Measurements from ENCODE around the gene SLC28A1. TPM values are rescaled to one million over a fixed set of nuclear protein-coding genes. Genes with fewer than 3 reads are reported as not detected.

SLC28A1 gene
- total and polyA plus RNA-seq, 2 of the 4 experiments (the other 2 are of a cell fraction) = not detected

DNA sequence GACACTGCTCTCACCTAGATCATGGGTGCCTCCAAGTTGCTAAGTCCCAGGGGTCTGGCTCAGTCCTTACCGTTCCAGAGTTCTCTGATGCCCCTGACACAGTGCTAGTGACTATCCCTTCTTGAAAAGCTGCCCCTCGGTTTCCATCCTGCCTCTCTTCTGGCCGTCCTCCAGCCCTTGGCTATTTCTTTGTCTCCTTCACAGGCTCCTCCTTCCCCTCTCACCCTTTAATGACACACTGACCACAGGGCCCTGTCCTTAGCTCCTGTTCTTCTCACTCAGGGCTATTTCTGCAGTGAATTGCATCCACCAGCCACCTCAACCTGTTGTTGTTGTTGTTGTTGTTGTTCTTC lies 31.1 kb downstream of the SLC28A1 start:
- CTCF ChIA-PET = no interaction called here
- no TSS peak for BruUV-seq (replicated peaks)

More for the DNA sequence above, 31.1 kb downstream of the SLC28A1 start:
- Histone ChIP-seq H3K36me3 (ENCODE audit: control insufficient read depth, insufficient read depth, low read length) (no peaks in the 10 kb centered on the region), H4K5ac (ENCODE audit: low read depth, low read length) (peak overlapping the region; percentile 82; the same call in 1 of the 2 replicates), H3K14ac (replicated peaks; ENCODE audit: low read depth, low read length) (peak overlapping the region; percentile 85), H3K4ac (ENCODE audit: low read depth, low read length) (peak overlapping the region; percentile 76; the same call in 1 of the 2 replicates), H2BK15ac (ENCODE audit: low read depth, low read length) (peak overlapping the region; percentile 94; the same call in 2 of the 3 replicates), H3K9me1 (ENCODE audit: insufficient read depth, low read length) (peaks cover 21% of the 10 kb centered on the region), H4K20me1 (ENCODE audit: insufficient read depth, low read length) (no peaks in the 10 kb centered on the region), H2AFZ (replicated peaks; ENCODE audit: low read length, poor library complexity) (peak overlapping the region; percentile 82), H3K9me3 (ENCODE audit: control insufficient read depth, insufficient read depth, low read length) (no peaks in the 10 kb centered on the region), H3K27me3 (ENCODE audit: control insufficient read depth, insufficient read depth, low read length) (no peaks in the 10 kb centered on the region), H3K4me2 (ENCODE audit: low read depth, low read length) (no peak overlapping the region), H3K79me1 (ENCODE audit: low read depth in 1 of 2, low read length in 2 of 2) (no peaks in the 10 kb centered on the region), H2BK20ac (ENCODE audit: low read depth, low read length) (peak overlapping the region; percentile 87; the same call in 1 of the 2 replicates), H4K91ac (ENCODE audit: insufficient read depth, low read depth, low read length) (peak overlapping the region; percentile 82; the same call in 1 of the 2 replicates), H3K18ac (ENCODE audit: low read depth, low read length) (peak overlapping the region; percentile 21), H2AK5ac (ENCODE audit: low read depth, low read length) (peak overlapping the region; percentile 95), H2BK120ac (ENCODE audit: low read depth, low read length) (peak overlapping the region; percentile 88; the same call in 1 of the 2 replicates), H3K4me1 (ENCODE audit: control insufficient read depth, insufficient read depth, low read length) (peaks cover 20% of the 10 kb centered on the region), H2BK5ac (ENCODE audit: low read depth, low read length, poor library complexity, severe bottlenecking) (peak overlapping the region; percentile 10), H3K9ac (ENCODE audit: low read depth, low read length) (no peak overlapping the region), H3K4me3 (ENCODE audit: insufficient read depth, low read depth, low read length) (no peak overlapping the region), H3K56ac (ENCODE audit: extremely low read depth, insufficient read depth, low read length) (no peak overlapping the region), H3K23ac (ENCODE audit: low read depth, low read length) (no peak overlapping the region; the same call in 1 of the 2 replicates), H3K27ac (ENCODE audit: insufficient read depth, low read length) (0 out of 2 replicates have a peak overlapping the region, but pooled peaks have one; percentile 13), H2AK9ac (replicated peaks; ENCODE audit: low read depth, low read length, poor library complexity) (peak overlapping the region; percentile 86), H4K8ac (ENCODE audit: low read depth in 2 of 2, low read length in 2 of 2) (peak overlapping the region; percentile 43 to 86; a peak in 3 of 4 replicates)
- in situ Hi-C loops (cut with MboI; ENCODE audit: low sequenced_read_pairs) (no loop called here), intact Hi-C loops (cut with micrococcal nuclease) (no loop called here), dilution Hi-C loops (cut with HindIII; ENCODE audit: low sequenced_read_pairs, unreplicated experiment) (no loop called here)
- no peak for DNase-seq
- TF ChIP-seq, protein P1, sequence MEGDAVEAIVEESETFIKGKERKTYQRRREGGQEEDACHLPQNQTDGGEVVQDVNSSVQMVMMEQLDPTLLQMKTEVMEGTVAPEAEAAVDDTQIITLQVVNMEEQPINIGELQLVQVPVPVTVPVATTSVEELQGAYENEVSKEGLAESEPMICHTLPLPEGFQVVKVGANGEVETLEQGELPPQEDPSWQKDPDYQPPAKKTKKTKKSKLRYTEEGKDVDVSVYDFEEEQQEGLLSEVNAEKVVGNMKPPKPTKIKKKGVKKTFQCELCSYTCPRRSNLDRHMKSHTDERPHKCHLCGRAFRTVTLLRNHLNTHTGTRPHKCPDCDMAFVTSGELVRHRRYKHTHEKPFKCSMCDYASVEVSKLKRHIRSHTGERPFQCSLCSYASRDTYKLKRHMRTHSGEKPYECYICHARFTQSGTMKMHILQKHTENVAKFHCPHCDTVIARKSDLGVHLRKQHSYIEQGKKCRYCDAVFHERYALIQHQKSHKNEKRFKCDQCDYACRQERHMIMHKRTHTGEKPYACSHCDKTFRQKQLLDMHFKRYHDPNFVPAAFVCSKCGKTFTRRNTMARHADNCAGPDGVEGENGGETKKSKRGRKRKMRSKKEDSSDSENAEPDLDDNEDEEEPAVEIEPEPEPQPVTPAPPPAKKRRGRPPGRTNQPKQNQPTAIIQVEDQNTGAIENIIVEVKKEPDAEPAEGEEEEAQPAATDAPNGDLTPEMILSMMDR (conservative IDR thresholded peaks at IDR 0.05; ENCODE audit: low read depth, low read length) = no peak
- TF ChIP-seq RFX5 (IDR thresholded peaks at IDR 0.05; ENCODE audit: low read depth, low read length) = no peak
- no peak for TF ChIP-seq RCOR1 (IDR thresholded peaks at IDR 0.05; ENCODE audit: insufficient replicate concordance, low read length)
- no peak for TF ChIP-seq CHD1 (IDR thresholded peaks at IDR 0.05; ENCODE audit: low read depth, low read length)
- TF ChIP-seq, protein P2, sequence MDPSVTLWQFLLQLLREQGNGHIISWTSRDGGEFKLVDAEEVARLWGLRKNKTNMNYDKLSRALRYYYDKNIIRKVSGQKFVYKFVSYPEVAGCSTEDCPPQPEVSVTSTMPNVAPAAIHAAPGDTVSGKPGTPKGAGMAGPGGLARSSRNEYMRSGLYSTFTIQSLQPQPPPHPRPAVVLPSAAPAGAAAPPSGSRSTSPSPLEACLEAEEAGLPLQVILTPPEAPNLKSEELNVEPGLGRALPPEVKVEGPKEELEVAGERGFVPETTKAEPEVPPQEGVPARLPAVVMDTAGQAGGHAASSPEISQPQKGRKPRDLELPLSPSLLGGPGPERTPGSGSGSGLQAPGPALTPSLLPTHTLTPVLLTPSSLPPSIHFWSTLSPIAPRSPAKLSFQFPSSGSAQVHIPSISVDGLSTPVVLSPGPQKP (IDR thresholded peaks at IDR 0.05; ENCODE audit: borderline replicate concordance, low read depth, low read length) = no peak
- no peak for TF ChIP-seq RAD21 (IDR thresholded peaks at IDR 0.05; ENCODE audit: low read length)
- TF ChIP-seq, protein P3, sequence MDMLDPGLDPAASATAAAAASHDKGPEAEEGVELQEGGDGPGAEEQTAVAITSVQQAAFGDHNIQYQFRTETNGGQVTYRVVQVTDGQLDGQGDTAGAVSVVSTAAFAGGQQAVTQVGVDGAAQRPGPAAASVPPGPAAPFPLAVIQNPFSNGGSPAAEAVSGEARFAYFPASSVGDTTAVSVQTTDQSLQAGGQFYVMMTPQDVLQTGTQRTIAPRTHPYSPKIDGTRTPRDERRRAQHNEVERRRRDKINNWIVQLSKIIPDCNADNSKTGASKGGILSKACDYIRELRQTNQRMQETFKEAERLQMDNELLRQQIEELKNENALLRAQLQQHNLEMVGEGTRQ (IDR thresholded peaks at IDR 0.05; ENCODE audit: low read depth, low read length) = no peak
- no peak for TF ChIP-seq CEBPB (IDR thresholded peaks at IDR 0.05; ENCODE audit: low read depth, low read length)
- TF ChIP-seq POLR2A (IDR thresholded peaks at IDR 0.05; ENCODE audit: low read depth, low read length) = no peak
- no peak for TF ChIP-seq FOS (IDR thresholded peaks at IDR 0.05; ENCODE audit: low read depth, low read length)
- no peak for TF ChIP-seq MAZ (IDR thresholded peaks at IDR 0.05; ENCODE audit: borderline replicate concordance, low read depth, low read length)
- TF ChIP-seq MAFK (IDR thresholded peaks at IDR 0.05; ENCODE audit: low read depth, low read length) = no peak
- TF ChIP-seq NFE2L2 (IDR thresholded peaks at IDR 0.05; ENCODE audit: low read depth, low read length) = no peak
- no peak for TF ChIP-seq BHLHE40 (IDR thresholded peaks at IDR 0.05; ENCODE audit: low read depth, low read length)
- no peak for TF ChIP-seq SMC3 (IDR thresholded peaks at IDR 0.05; ENCODE audit: low read depth, low read length)
- TF ChIP-seq MXI1 (IDR thresholded peaks at IDR 0.05; ENCODE audit: borderline replicate concordance, low read depth, low read length) = no peak
- 73% methylated on average over 3 of the region's 3 CpGs; no CpG with 5 or more reads in 1 of the 2 experiments for WGBS, 2 experiments (ENCODE audit: extremely low coverage in 2 of 2, insufficient read length in 1 of 2)
- POLR2A ChIA-PET (ENCODE audit: unreplicated experiment) = no interaction called here
- ATAC-seq (ENCODE audit: low read depth) = no peak
